Astrocyte of the cerebellum (primary cell): Measurements from ENCODE around the gene GNAQ.

Experiments
- DNase-seq: peaks from one replicate; pipeline ENCODE4 v3.0.0-alpha.2; 2011; ENCODE audit warnings: low read depth
- H3K4me3 ChIP-seq: 2 replicates; pipeline ENCODE4 v1.5.1; 2011; ENCODE audit warnings: mild to moderate bottlenecking, low read depth, low read length, moderate library complexity
- in situ Hi-C: cut with HindIII; loops from 2 replicates; pipeline ENCODE4 v1.10.0; 2017; ENCODE audit warnings: low sequenced_read_pairs
- TF ChIP-seq, protein P1 (sequence below): IDR thresholded peaks from 2 replicates; pipeline ENCODE4 v1.5.1; 2012; ENCODE audit warnings: low read length, low read depth, moderate library complexity, mild to moderate bottlenecking; ENCODE audit errors: missing control alignments

The GNAQ gene

DNA sequence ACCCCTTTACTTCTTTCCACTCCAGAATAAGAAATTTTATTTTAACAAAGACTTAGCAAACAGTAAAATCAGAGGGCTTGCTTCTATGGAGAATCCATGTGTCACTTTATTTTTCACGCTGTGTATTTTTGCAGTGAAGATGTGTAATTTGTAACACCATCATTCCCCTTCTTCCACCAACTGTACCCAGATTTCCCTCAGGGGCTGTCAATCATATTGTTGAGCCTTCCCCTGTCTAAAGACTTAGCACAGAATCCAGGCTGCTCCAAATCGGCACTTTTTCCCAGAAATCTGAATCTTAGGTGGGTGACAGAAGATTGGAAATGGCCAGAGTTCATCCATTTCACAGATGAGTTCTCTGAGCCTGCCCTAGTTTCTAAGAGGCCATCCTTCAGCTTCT is 115.9 kb downstream of the GNAQ start:
- no peak overlapping the region for H3K4me3 ChIP-seq
- in situ Hi-C loops: no loop called here
- TF ChIP-seq, protein P1, sequence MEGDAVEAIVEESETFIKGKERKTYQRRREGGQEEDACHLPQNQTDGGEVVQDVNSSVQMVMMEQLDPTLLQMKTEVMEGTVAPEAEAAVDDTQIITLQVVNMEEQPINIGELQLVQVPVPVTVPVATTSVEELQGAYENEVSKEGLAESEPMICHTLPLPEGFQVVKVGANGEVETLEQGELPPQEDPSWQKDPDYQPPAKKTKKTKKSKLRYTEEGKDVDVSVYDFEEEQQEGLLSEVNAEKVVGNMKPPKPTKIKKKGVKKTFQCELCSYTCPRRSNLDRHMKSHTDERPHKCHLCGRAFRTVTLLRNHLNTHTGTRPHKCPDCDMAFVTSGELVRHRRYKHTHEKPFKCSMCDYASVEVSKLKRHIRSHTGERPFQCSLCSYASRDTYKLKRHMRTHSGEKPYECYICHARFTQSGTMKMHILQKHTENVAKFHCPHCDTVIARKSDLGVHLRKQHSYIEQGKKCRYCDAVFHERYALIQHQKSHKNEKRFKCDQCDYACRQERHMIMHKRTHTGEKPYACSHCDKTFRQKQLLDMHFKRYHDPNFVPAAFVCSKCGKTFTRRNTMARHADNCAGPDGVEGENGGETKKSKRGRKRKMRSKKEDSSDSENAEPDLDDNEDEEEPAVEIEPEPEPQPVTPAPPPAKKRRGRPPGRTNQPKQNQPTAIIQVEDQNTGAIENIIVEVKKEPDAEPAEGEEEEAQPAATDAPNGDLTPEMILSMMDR: no peak
- DNase-seq: no peak

DNA sequence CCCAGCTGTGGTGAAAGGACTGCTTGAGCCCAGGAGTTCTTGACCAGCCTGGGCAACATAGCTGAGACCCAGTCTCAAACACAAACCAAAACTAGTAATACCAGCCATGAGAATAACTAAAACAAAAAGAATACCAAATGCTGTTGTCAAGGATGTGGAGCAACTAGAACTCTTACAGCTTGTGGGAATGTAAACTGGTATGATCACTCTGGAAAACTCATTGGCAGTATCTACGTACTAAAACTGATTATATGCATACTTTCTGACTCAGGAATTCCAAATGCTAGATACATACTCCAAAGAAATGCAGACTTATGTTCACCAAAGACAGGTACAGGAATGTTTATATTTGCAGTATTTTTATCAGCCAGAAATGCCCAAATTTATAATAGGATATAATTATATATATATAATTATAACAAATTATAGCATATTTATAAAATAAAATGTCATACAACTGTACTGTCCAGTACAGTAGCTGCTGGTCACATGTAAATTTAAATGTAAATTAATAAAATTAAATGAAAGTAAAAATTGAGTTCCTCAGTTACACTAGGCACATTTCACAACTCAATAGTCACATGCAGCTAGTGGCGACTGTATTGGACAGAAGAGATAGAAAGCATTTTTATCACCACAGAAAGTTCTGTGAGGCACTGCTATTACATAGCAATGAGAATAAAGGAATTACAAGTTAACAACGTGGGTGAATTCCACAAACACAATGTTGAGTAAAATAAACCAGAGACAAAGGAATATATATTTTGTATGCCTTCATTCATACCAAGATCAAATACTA is 118.5 kb downstream of the GNAQ start:
- no peak overlapping the region for H3K4me3 ChIP-seq
- DNase-seq: no peak
- in situ Hi-C loops: no loop called here
- TF ChIP-seq, protein P1: no peak

DNA sequence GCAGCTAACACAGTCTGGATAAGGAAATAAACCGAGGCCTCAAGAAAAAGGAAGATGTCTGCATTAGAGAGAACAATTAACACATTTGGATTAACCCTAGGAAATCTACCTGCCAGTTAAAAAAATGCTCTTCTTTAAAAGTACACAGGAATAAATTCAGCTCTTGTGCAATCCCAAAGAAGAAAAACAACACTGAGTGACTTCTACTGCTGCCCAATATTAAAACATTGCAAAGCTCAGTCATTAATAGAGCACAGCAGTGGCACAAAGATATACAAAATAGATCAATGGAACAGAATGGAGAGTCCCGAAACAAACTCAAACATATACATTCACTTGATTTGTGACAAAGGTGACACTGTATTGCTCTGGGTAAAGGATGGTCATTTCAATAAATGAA is 119.7 kb downstream of the GNAQ start:
- TF ChIP-seq, protein P1: no peak
- in situ Hi-C loops: no loop called here
- no peak overlapping the region for H3K4me3 ChIP-seq
- no peak for DNase-seq

DNA sequence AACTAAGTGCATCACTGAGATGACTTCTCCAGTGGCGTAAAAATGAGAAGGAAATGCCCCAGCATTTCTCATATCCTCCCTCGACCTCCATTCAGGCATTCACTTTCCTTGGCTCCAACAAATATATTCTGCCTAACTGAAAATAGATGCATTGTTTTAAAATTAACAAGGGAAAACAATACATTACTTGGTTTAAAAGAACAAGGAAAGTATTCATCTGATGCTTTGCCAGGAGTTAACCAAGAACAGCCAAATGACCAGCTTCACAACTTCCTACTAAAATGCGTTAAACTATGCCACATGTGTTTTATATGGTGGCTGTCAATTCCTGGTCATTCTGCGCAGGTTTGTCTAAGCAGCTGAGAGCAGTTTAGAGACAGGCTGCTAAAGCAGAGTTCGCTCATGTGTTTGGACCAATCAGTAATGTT is 121.4 kb downstream of the GNAQ start:
- H3K4me3 ChIP-seq: no peak overlapping the region
- in situ Hi-C loops: no loop called here
- no peak for DNase-seq
- TF ChIP-seq, protein P1: no peak

DNA sequence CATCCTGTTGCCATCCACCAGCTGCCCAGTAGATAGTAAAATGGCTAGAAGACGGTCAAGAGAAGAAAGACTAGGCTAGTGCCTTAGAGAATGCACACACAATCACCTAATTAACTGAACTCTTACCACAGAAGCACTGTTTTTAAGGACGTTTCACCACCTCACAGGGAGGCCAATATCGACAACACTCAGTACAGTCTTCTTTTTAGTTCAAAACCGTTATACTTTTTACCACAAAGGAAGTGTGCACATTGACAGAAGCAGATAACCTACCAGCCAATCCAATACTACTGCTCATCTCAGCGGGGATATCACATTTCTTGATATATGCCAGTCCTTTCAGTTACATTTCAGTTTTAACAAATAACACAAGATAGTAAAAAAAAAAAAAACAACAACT is 122.3 kb downstream of the GNAQ start:
- in situ Hi-C loops: loop anchor here (5.0 kb wide), 1 partner anchor 72 kb away; no protein-coding TSS in a partner anchor
- TF ChIP-seq, protein P1: no peak
- no peak for DNase-seq
- no peak overlapping the region for H3K4me3 ChIP-seq

DNA sequence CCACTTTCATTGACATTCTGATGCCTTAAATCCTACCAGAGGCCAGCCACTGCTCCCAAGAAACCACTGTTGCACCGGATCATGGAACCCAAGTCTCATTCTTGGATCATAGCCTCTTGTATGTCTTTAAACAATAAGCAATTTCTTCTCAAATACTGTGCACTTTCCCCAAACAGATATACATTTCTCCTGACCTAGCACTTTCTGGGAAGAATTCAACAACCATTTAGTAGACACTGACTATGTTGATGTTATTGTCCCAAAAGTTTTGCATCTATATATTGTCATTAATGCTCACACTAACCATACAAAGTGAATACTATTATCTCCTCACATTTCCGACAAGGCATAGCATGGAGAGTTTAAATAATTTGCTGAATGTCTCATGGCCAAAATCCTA is 123.3 kb downstream of the GNAQ start:
- TF ChIP-seq, protein P1: no peak
- in situ Hi-C loops: loop anchor here (5.0 kb wide), 1 partner anchor 71 kb away; no protein-coding TSS in a partner anchor
- no peak overlapping the region for H3K4me3 ChIP-seq
- no peak for DNase-seq
